GM12878 (cell line): ENCODE results near the gene CARD11. TPM values are rescaled to one million over a fixed set of nuclear protein-coding genes. Genes with fewer than 3 reads are reported as not detected.

Experiments
- ATAC-seq: fragments of 200-7000 bp; cut with Tn5 transposase; 3 replicates; pipeline ENCODE4 v1.9.1; 2020; ENCODE audit warnings: mild to moderate bottlenecking, moderate library complexity
- BruUV-seq: library from RNA; stranded (reverse); fragments of 400-500 nt; replicated peaks from 2 replicates; lab custom pipeline; 2021; lab: Mats Ljungman, UMichigan
- CTCF ChIA-PET: fragments of 300-600 bp; sonication (Branson Sonifier 250); formaldehyde crosslinking; extraction: SDS; loops from one replicate; lab custom pipeline; 2021; ENCODE audit warnings: inconsistent platforms; lab: Yijun Ruan, JAX
- POLR2A ChIA-PET: fragments of 350-600 bp; formaldehyde crosslinking; extraction: SDS; loops from one replicate; lab custom pipeline; 2021; ENCODE audit warnings: inconsistent platforms; lab: Charles Lee
- RAD21 ChIA-PET: fragments of 300-600 bp; sonication (Branson Sonifier 250); formaldehyde crosslinking; loops from one replicate; lab custom pipeline; 2023; ENCODE audit warnings: antibody characterized with exemption; ENCODE audit not compliant: unreplicated experiment; lab: Charles Lee
- SMC1A ChIA-PET: fragments of 300-600 bp; sonication (Branson Sonifier 250); formaldehyde crosslinking; loops from one replicate; lab custom pipeline; 2023; ENCODE audit not compliant: unreplicated experiment, uncharacterized antibody; lab: Charles Lee
- DNase-seq: peaks from one replicate; pipeline ENCODE4 v3.0.0-alpha.2; 2011; ENCODE audit warnings: low read depth, low spot score
- FAIRE-seq: peaks from 3 replicates; lab custom pipeline; 2011; peaks lifted over from hg19 to GRCh38; lab: Jason Lieb, UNC
- H2AFZ ChIP-seq: 2 replicates; pipeline ENCODE4 v1.6.0; 2011; ENCODE audit warnings: low read depth, low read length, control low read depth; ENCODE audit not compliant: control insufficient read depth
- H3K27ac ChIP-seq: 2 replicates; pipeline ENCODE4 v1.5.1; 2011; ENCODE audit warnings: control low read depth; ENCODE audit not compliant: control insufficient read depth, insufficient read depth
- H3K27me3 ChIP-seq, 2 experiments: replicated peaks in 1 of 2; 2 replicates each; pipeline versions ENCODE4 v1.6.0 to v1.6.1; 2011; ENCODE audit warnings: low read length in 1 of 2; ENCODE audit not compliant: control insufficient read depth in 2 of 2, insufficient read depth in 2 of 2
- H3K36me3 ChIP-seq, 2 experiments: 2 replicates each; pipeline ENCODE4 v1.5.1; 2011; ENCODE audit warnings: low read length in 1 of 2; ENCODE audit not compliant: control insufficient read depth in 2 of 2, insufficient read depth in 2 of 2
- H3K4me1 ChIP-seq: 2 replicates; pipeline ENCODE4 v1.6.1; 2011; ENCODE audit warnings: mild to moderate bottlenecking, low read length, moderate library complexity, mixed read lengths; ENCODE audit not compliant: control insufficient read depth, insufficient read depth
- H3K4me2 ChIP-seq: 2 replicates; pipeline ENCODE4 v1.6.0; 2011; ENCODE audit warnings: control low read depth; ENCODE audit not compliant: control insufficient read depth, insufficient read depth
- H3K4me3 ChIP-seq: fragments of 200-600 bp; sonication (generic); 2 replicates; pipeline ENCODE4 v1.5.1; 2016
- H3K79me2 ChIP-seq: 2 replicates; pipeline ENCODE4 v1.6.0; 2011; ENCODE audit warnings: low read length; ENCODE audit not compliant: control insufficient read depth, insufficient read depth
- H3K9ac ChIP-seq: 2 replicates; pipeline ENCODE4 v1.8.0; 2011; ENCODE audit warnings: low read length, control low read depth, mixed read lengths; ENCODE audit not compliant: control insufficient read depth, insufficient read depth
- H3K9me3 ChIP-seq: replicated peaks from 3 replicates; pipeline ENCODE4 v1.5.1; 2011; ENCODE audit warnings: mild to moderate bottlenecking, low read length; ENCODE audit not compliant: control insufficient read depth, insufficient read depth
- H4K20me1 ChIP-seq: 2 replicates; pipeline ENCODE4 v1.6.0; 2011; ENCODE audit not compliant: control insufficient read depth, insufficient read depth
- CHD2 ChIP-seq: IDR thresholded peaks from 2 replicates; pipeline ENCODE4 v1.6.1; 2011; ENCODE audit warnings: low read depth, low read length, improper control_type of control experiment, borderline replicate concordance
- EGR1 ChIP-seq, 2 experiments: IDR thresholded peaks; 1 replicate in 1 of 2; 2 replicates in 1 of 2; pipeline ENCODE4 v1.6.1; 2011 to 2012; ENCODE audit warnings: low read depth in 2 of 2, low read length in 2 of 2, borderline replicate concordance in 1 of 2, mild to moderate bottlenecking in 1 of 2, moderate library complexity in 1 of 2
- MTA2 ChIP-seq: fragments of 450-650 bp; IDR thresholded peaks from 2 replicates; pipeline ENCODE4 v1.6.1; 2016; ENCODE audit warnings: low read depth, mild to moderate bottlenecking, moderate library complexity
- PAX8 ChIP-seq: fragments of 450-650 bp; IDR thresholded peaks from 2 replicates; pipeline ENCODE4 v1.6.1; 2017; ENCODE audit warnings: mild to moderate bottlenecking, moderate library complexity
- POLR2A ChIP-seq: IDR thresholded peaks from 2 replicates; pipeline ENCODE4 v1.6.1; 2011; ENCODE audit warnings: low read depth, mild to moderate bottlenecking, low read length
- TCF7 ChIP-seq: IDR thresholded peaks from 2 replicates; pipeline ENCODE4 v1.6.1; 2014; ENCODE audit warnings: antibody characterized with exemption, borderline replicate concordance
- ZNF207 ChIP-seq: fragments of 450-650 bp; IDR thresholded peaks from 2 replicates; pipeline ENCODE4 v1.6.1; 2014; ENCODE audit warnings: antibody characterized with exemption, mild to moderate bottlenecking, borderline replicate concordance
- WGBS: methylation state at CpG from one replicate; pipeline ENCODE4 v1.1.6; 2016; ENCODE audit warnings: low lambda C conversion rate; ENCODE audit not compliant: insufficient replicate concordance, insufficient coverage; ENCODE audit errors: missing lambda C conversion rate; 5-methylcytosine and 5-hydroxymethylcytosine counted together
- in situ Hi-C: fragments of 300-500 bp; cut with MboI; formaldehyde crosslinking; loops from 9 replicates; pipeline ENCODE4 v1.14.3; 2018; ENCODE audit warnings: mixed read lengths
- intact Hi-C: fragments of 100-400 bp; cut with micrococcal nuclease; formaldehyde crosslinking; loops from one replicate; pipeline ENCODE4 v1.14.2; 2022; ENCODE audit not compliant: unreplicated experiment
- polyA plus RNA-seq, 11 experiments: library from polyadenylated mRNA; depleted of rRNA in 4 of 11; unstranded in 6 of 11; stranded (reverse) in 5 of 11; fragments of >200 nt; fragmentation: Nextera tagmentation in 4 of 11; fragmentation: Illumina TruSeq in 1 of 11; extraction: Ambion mirVana in 4 of 11; extraction: Trizol in 1 of 11; gene quantifications; 1 replicate in 1 of 11; 2 replicates in 10 of 11; pipeline versions ENCODE4 v1.2.1 to v1.2.3, GENCODE V29; 2011 to 2016; ENCODE audit warnings: inconsistent platforms in 2 of 11, missing spikeins in 2 of 11, low read depth in 1 of 11
- total RNA-seq, 4 experiments: library from RNA; depleted of rRNA in 3 of 4; stranded (reverse); fragments of >200 nt in 3 of 4; fragmentation: Illumina TruSeq in 1 of 4; extraction: Trizol in 1 of 4; gene quantifications; 2 replicates each; pipeline versions ENCODE4 v1.2.1 to v1.2.3, GENCODE V29; 2013 to 2021

The CARD11 gene
- total and polyA plus RNA-seq, 10 of the 15 experiments (the other 5 are each of a cell fraction or from before 2014, with no cell fraction given): 0.27 to 72.0 (median 28.4) TPM

DNA sequence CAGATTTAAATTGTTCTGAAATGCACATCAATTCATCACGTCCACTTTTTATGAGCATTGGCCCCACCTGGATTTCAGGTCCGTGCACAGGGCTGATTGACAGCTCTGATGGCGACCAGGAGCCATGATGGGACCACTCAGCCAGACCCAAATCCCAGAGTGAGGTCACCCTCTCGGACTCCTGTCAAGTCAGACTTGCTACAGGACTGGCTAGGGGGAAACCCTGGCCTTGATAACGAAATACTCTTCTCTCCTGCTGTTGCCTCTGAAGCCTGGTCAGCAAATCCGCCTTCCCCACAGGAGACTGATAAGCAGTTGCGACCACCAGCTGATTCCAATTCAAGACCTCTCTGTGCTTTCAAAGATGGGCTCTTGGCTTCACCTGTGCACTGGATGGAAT, 76.4 kb downstream of the CARD11 start (continued):
- TF ChIP-seq ZNF207 (no peak), PAX8 (no peak), MTA2 (no peak), TCF7 (no peak), POLR2A (no peak), CHD2 (no peak)

GRCh38 chr7:2966466-2967078, 77.1 kb downstream of the CARD11 start:
- peaks cover 11% of the 10 kb centered on the region for H3K9me3 ChIP-seq
- H3K4me1 ChIP-seq: peaks cover 3% of the 10 kb centered on the region
- H3K27ac ChIP-seq: no peak overlapping the region
- no peaks in the 10 kb centered on the region for H3K79me2 ChIP-seq
- POLR2A ChIA-PET: no interaction called here
- DNase-seq: no peak
- H3K4me2 ChIP-seq: no peak overlapping the region
- no TSS peak for BruUV-seq
- no peaks in the 10 kb centered on the region; a peak in 1 of 4 replicates for H3K36me3 ChIP-seq
- RAD21 ChIA-PET: no interaction called here
- over 99% methylated on average over 11 of the region's 11 CpGs for WGBS
- H2AFZ ChIP-seq: no peak overlapping the region
- no peaks in the 10 kb centered on the region for H3K27me3 ChIP-seq
- H4K20me1 ChIP-seq: no peaks in the 10 kb centered on the region
- TF ChIP-seq EGR1 (IDR thresholded peaks at IDR 0.05; ENCODE audit: borderline replicate concordance in 1 of 2, low read depth in 2 of 2, low read length in 2 of 2) (no peak), POLR2A (0 out of 2 replicates have a peak, but pooled peaks have one; percentile 15)
- H3K9ac ChIP-seq: no peak overlapping the region
- CTCF ChIA-PET: interaction anchor here (0.6 kb wide), 1 partner anchor 553 kb away, joined by 4 read pairs; no protein-coding TSS in a partner anchor
- in situ Hi-C loops: no loop called here
- H3K4me3 ChIP-seq: no peak overlapping the region
- SMC1A ChIA-PET: no interaction called here
- no peak for FAIRE-seq
- no peak for ATAC-seq
- intact Hi-C loops: no loop called here
